Small intestine (tissue), 7 donors: ENCODE results near the gene RAD51B. TPM values are rescaled to one million over a fixed set of nuclear protein-coding genes. Genes with fewer than 3 reads are reported as not detected.

Source experiments
- DNase-seq, 2 donors: peaks; one replicate each; pipeline versions ENCODE4 v3.0.0 to v3.0.0-alpha.2; 2013
- FAIRE-seq: peaks from 2 replicates; lab custom pipeline; 2012; peaks lifted over from hg19 to GRCh38; lab: Jason Lieb, UNC
- H3K27ac ChIP-seq, 3 donors: one replicate each; pipeline ENCODE4 v1.5.1; 2013; ENCODE audit warnings: low read length in 2 of 3, mild to moderate bottlenecking in 2 of 3, control low read depth in 1 of 3, inconsistent platforms in 1 of 3, low read depth in 1 of 3, moderate library complexity in 1 of 3
- H3K27me3 ChIP-seq, 3 donors: one replicate each; pipeline ENCODE4 v1.6.1; 2013; ENCODE audit warnings: low read length in 3 of 3, inconsistent platforms in 1 of 3; ENCODE audit not compliant: control insufficient read depth in 3 of 3, insufficient read depth in 3 of 3
- H3K36me3 ChIP-seq, 3 donors: one replicate each; pipeline ENCODE4 v1.6.1; 2013; ENCODE audit warnings: low read length in 3 of 3, inconsistent platforms in 1 of 3, low read depth in 1 of 3, mild to moderate bottlenecking in 1 of 3, moderate library complexity in 1 of 3; ENCODE audit not compliant: control insufficient read depth in 3 of 3, insufficient read depth in 2 of 3
- H3K4me1 ChIP-seq, 3 donors: one replicate each; pipeline ENCODE4 v1.6.1; 2013; ENCODE audit warnings: low read length in 2 of 3, inconsistent platforms in 1 of 3, low read depth in 1 of 3, mild to moderate bottlenecking in 1 of 3, moderate library complexity in 1 of 3; ENCODE audit not compliant: control insufficient read depth in 3 of 3, insufficient read depth in 2 of 3
- H3K4me3 ChIP-seq, 3 donors: one replicate each; pipeline ENCODE4 v1.5.1; 2013; ENCODE audit warnings: low read length in 3 of 3, control low read depth in 1 of 3, inconsistent platforms in 1 of 3, low read depth in 1 of 3, mild to moderate bottlenecking in 1 of 3, moderate library complexity in 1 of 3
- H3K9me3 ChIP-seq, 2 donors: one replicate each; pipeline ENCODE4 v1.6.1; 2013; ENCODE audit warnings: low read depth in 1 of 2, low read length in 1 of 2; ENCODE audit not compliant: control insufficient read depth in 2 of 2, insufficient read depth in 1 of 2
- WGBS, 3 donors: extraction: QIAGEN DNeasy Blood & Tissue Kit; methylation state at CpG; one replicate each; pipeline ENCODE4 v1.1.7; 2013; 5-methylcytosine and 5-hydroxymethylcytosine counted together
- polyA plus RNA-seq, 4 donors: library from polyadenylated mRNA; stranded (reverse) in 3 of 4; unstranded in 1 of 4; fragments of 200-250 nt in 3 of 4; fragments of 120-200 nt in 1 of 4; gene quantifications; one replicate each; pipeline versions ENCODE4 v1.2.1 to v1.2.3, GENCODE V29; 2013
- donor health status: healthy with polysubstance abuse.
- donor health status: control.
- donor health status: control.
- donor health status: Bipolar disorder and iron deficiency.
- donor health status: healthy.

Gene RAD51B
- polyA plus RNA-seq, 4 donors: 1.1 to 9.0 (median 4.1) TPM

GRCh38 chr14:67850066-67850830 is 30.7 kb downstream of the RAD51B start:
- Histone ChIP-seq H3K27me3 (no peaks in the 10 kb centered on the region), H3K4me1 (peaks cover 0 to 2% (median 2%) of the 10 kb centered on the region in 3 donors), H3K9me3 (peaks cover 0 to 35% of the 10 kb centered on the region in 2 donors), H3K27ac (no peak overlapping the region), H3K36me3 (peaks cover 0 to 13% (median 0%) of the 10 kb centered on the region in 3 donors), H3K4me3 (no peak overlapping the region)
- DNase-seq (no peak), FAIRE-seq (no peak)
- WGBS, 3 donors: 87 to 93% (median 92%) methylated on average over 9 of the region's 9 CpGs

GRCh38 chr14:67851785-67852410 is 32.3 kb downstream of the RAD51B start:
- 75 to 89% (median 87%) methylated on average over 9 of the region's 9 CpGs for WGBS, 3 donors
- Histone ChIP-seq H3K27me3 (no peaks in the 10 kb centered on the region), H3K4me1 (peaks cover 0 to 2% (median 2%) of the 10 kb centered on the region in 3 donors), H3K27ac (no peak overlapping the region), H3K36me3 (peaks cover 0 to 3% (median 0%) of the 10 kb centered on the region in 3 donors), H3K9me3 (peaks cover 0 to 20% of the 10 kb centered on the region in 2 donors), H3K4me3 (no peak overlapping the region)
- peak in 1 of 2 donors; percentile 7 for DNase-seq
- no peak for FAIRE-seq

GRCh38 chr14:67852926-67853604 is 33.5 kb downstream of the RAD51B start:
- peaks cover 0 to 15% of the 10 kb centered on the region in 2 donors for H3K9me3 ChIP-seq
- peaks cover 0 to 2% (median 2%) of the 10 kb centered on the region in 3 donors for H3K4me1 ChIP-seq
- no peak overlapping the region for H3K4me3 ChIP-seq
- H3K27me3 ChIP-seq: no peaks in the 10 kb centered on the region
- peaks cover 0 to 8% (median 0%) of the 10 kb centered on the region in 3 donors for H3K36me3 ChIP-seq
- DNase-seq: no peak
- no peak for FAIRE-seq
- H3K27ac ChIP-seq: no peak overlapping the region

GRCh38 chr14:67853715-67854114 is 34.1 kb downstream of the RAD51B start:
- no peak overlapping the region for H3K27ac ChIP-seq
- 68 to 76% (median 69%) methylated on average over 3 of the region's 3 CpGs for WGBS, 3 donors
- H3K36me3 ChIP-seq: peaks cover 0 to 9% (median 0%) of the 10 kb centered on the region in 3 donors
- no peaks in the 10 kb centered on the region for H3K27me3 ChIP-seq
- DNase-seq (no peak), FAIRE-seq (no peak)
- H3K9me3 ChIP-seq: peaks cover 0 to 12% of the 10 kb centered on the region in 2 donors
- peaks cover 0 to 2% (median 2%) of the 10 kb centered on the region in 3 donors for H3K4me1 ChIP-seq
- no peak overlapping the region for H3K4me3 ChIP-seq

GRCh38 chr14:67856827-67857226 is 37.2 kb downstream of the RAD51B start:
- Histone ChIP-seq H3K4me1 (peaks cover 0 to 2% (median 2%) of the 10 kb centered on the region in 3 donors), H3K27me3 (no peaks in the 10 kb centered on the region), H3K27ac (no peak overlapping the region), H3K36me3 (peaks cover 0 to 6% (median 0%) of the 10 kb centered on the region in 3 donors), H3K9me3 (no peaks in the 10 kb centered on the region), H3K4me3 (no peak overlapping the region)
- FAIRE-seq (no peak), DNase-seq (no peak)
- WGBS, 3 donors: 66 to 84% (median 67%) methylated on average over 2 of the region's 2 CpGs

- no peaks in the 10 kb centered on the region for H3K9me3 ChIP-seq
- H3K27ac ChIP-seq: no peak overlapping the region
- WGBS, 3 donors: 92 to 97% (median 95%) methylated on average over 20 of the region's 20 CpGs
- peaks cover 0 to 2% (median 0%) of the 10 kb centered on the region in 3 donors for H3K4me1 ChIP-seq
- peaks cover 0 to 6% (median 0%) of the 10 kb centered on the region in 3 donors for H3K36me3 ChIP-seq
- no peak overlapping the region for H3K4me3 ChIP-seq
- DNase-seq (no peak), FAIRE-seq (no peak)
- no peaks in the 10 kb centered on the region for H3K27me3 ChIP-seq
These were observed 38.3 kb downstream of the RAD51B start for GRCh38 chr14:67857778-67858350.

- H3K9me3 ChIP-seq: no peaks in the 10 kb centered on the region
- H3K4me3 ChIP-seq: no peak overlapping the region
- no peak for DNase-seq
- no peaks in the 10 kb centered on the region for H3K27me3 ChIP-seq
- H3K27ac ChIP-seq: no peak overlapping the region
- peaks cover 0 to 6% (median 0%) of the 10 kb centered on the region in 3 donors for H3K36me3 ChIP-seq
- 86 to 94% (median 88%) methylated on average over 1 of the region's 1 CpG for WGBS, 3 donors
- no peaks in the 10 kb centered on the region for H3K4me1 ChIP-seq
- no peak for FAIRE-seq
These were observed 39.7 kb downstream of the RAD51B start for GRCh38 chr14:67859169-67859749.

GRCh38 chr14:67863223-67863622 is 43.6 kb downstream of the RAD51B start:
- H3K4me1 ChIP-seq: no peaks in the 10 kb centered on the region
- no peaks in the 10 kb centered on the region for H3K27me3 ChIP-seq
- H3K27ac ChIP-seq: no peak overlapping the region
- FAIRE-seq (no peak), DNase-seq (no peak)
- no peaks in the 10 kb centered on the region for H3K36me3 ChIP-seq
- WGBS, 3 donors: 91 to 93% (median 93%) methylated on average over 2 of the region's 2 CpGs
- no peak overlapping the region for H3K4me3 ChIP-seq
- H3K9me3 ChIP-seq: no peaks in the 10 kb centered on the region
